ENCODE measurements around the gene TADA2B.

GRCh38 chr4:7017446-7018048, 25.6 kb upstream of the TADA2B start:
- TF ChIP-seq CTCF (IDR thresholded peaks at IDR 0.05) = no peak
- no peak for TF ChIP-seq EP300 (IDR thresholded peaks at IDR 0.05)
- TF ChIP-seq POLR2AphosphoS5 (IDR thresholded peaks at IDR 0.05) = no peak
- no peak for TF ChIP-seq POLR2A (IDR thresholded peaks at IDR 0.05)

Measured in suprapubic skin (tissue), 4 donors.